Transverse colon (tissue), 4 donors: Measurements from ENCODE around the gene CDON.

ENCODE experiments used
- CTCF ChIP-seq, 5 experiments: fragments of 200-600 bp in 3 of 5; fragments of 450-650 bp in 2 of 5; sonication (generic) in 3 of 5; IDR thresholded peaks; 1 replicate in 2 of 5; 2 replicates in 3 of 5; pipeline ENCODE4 v1.5.1; 2016 to 2017; ENCODE audit warnings: antibody characterized with exemption in 5 of 5, inconsistent platforms in 3 of 5, mild to moderate bottlenecking in 2 of 5, moderate library complexity in 1 of 5
- EP300 ChIP-seq: sonication (generic); formaldehyde crosslinking; IDR thresholded peaks from one replicate; pipeline ENCODE4 v1.6.1; 2017; ENCODE audit warnings: antibody characterized with exemption, low read depth
- POLR2A ChIP-seq: fragments of 450-650 bp; IDR thresholded peaks from one replicate; pipeline ENCODE4 v1.6.1; 2016; ENCODE audit warnings: antibody characterized with exemption, mild to moderate bottlenecking, moderate library complexity
- POLR2AphosphoS5 ChIP-seq, 3 donors: sonication (generic); formaldehyde crosslinking; IDR thresholded peaks; one replicate each; pipeline ENCODE4 v1.6.1; 2016; ENCODE audit warnings: antibody characterized with exemption in 3 of 3

DNA sequence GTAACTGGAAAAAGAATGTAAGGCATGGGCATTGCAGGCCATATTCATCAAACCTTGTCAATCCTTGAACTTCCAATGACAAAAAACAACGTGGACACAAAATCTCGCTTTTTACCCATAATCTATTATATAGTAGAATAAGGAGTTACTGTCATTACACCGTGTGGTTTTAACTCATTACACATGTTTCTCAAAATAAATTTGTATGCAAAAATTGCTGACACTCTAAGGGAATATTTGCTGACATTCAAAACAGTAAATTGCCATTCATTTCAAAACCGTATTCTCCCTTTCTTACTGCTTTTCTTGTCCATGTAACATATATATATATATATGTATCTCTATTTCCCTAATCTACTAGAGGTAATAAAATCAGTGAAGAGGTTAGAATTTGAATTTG lies 33.4 kb downstream of the CDON start:
- TF ChIP-seq POLR2A, result no peak
- no peak for TF ChIP-seq CTCF (IDR thresholded peaks at IDR 0.05)
- no peak for TF ChIP-seq POLR2AphosphoS5 (IDR thresholded peaks at IDR 0.05)
- no peak for TF ChIP-seq EP300
